ENCODE results near the gene SPEM2.
"Not testable (repeated sequence)": the region's sequence is repeated elsewhere in the genome, so short reads cannot be mapped to it uniquely, and the experiment has no call there.

Gene SPEM2

GRCh38 chr17:7443499-7444485 is 18.4 kb downstream of the SPEM2 start:
- DNase-seq, result no peak

GRCh38 chr17:7444682-7445618 is 19.5 kb downstream of the SPEM2 start, which contains the start of gene CHRNB1:
Gene CHRNB1, plus strand, starts transcription at chr17:7445061. Its CDS starts 67 bp downstream, at chr17:7445128.
- DNase-seq, result no peak

GRCh38 chr17:7445619-7445968 is 20.2 kb downstream of the SPEM2 start:
- no peak for DNase-seq

- DNase-seq, result no peak
These were observed 23.0 kb downstream of the SPEM2 start for GRCh38 chr17:7448461-7448860.

GRCh38 chr17:7459961-7460545 is 34.6 kb downstream of the SPEM2 start:
- DNase-seq, result no peak

- DNase-seq, result no peak
These were observed 35.6 kb downstream of the SPEM2 start for GRCh38 chr17:7460850-7461660.

GRCh38 chr17:7462474-7463371 is 37.3 kb downstream of the SPEM2 start:
- DNase-seq, result no peak

GRCh38 chr17:7463372-7463846 is 38.0 kb downstream of the SPEM2 start:
- no peak for DNase-seq

GRCh38 chr17:7464081-7464480 is 38.7 kb downstream of the SPEM2 start:
- no peak for DNase-seq

- DNase-seq, result no peak
These were observed 40.3 kb downstream of the SPEM2 start for GRCh38 chr17:7465597-7466275.

- DNase-seq, result no peak
These were observed 40.9 kb downstream of the SPEM2 start for GRCh38 chr17:7466318-7466638.

- DNase-seq, result no peak
These were observed 41.4 kb downstream of the SPEM2 start for GRCh38 chr17:7466639-7467341.

GRCh38 chr17:7467498-7467897 is 42.1 kb downstream of the SPEM2 start:
- no peak for DNase-seq

- no peak for DNase-seq
These were observed 42.9 kb downstream of the SPEM2 start for GRCh38 chr17:7468290-7468689.

- DNase-seq, result no peak
These were observed 43.5 kb downstream of the SPEM2 start for GRCh38 chr17:7468804-7469389.

- DNase-seq, result not testable (repeated sequence)
These were observed 44.4 kb downstream of the SPEM2 start for GRCh38 chr17:7469843-7470242.

GRCh38 chr17:7470457-7470973 is 45.1 kb downstream of the SPEM2 start:
- not testable (repeated sequence) for DNase-seq

- no peak for DNase-seq
These were observed 46.3 kb downstream of the SPEM2 start for GRCh38 chr17:7471729-7472128.

- DNase-seq, result not testable (repeated sequence)
These were observed 49.4 kb downstream of the SPEM2 start for GRCh38 chr17:7474767-7475166.

Data from stimulated activated CD4-positive, alpha-beta T cell treated with anti-CD3 and anti-CD28 coated beads, Interleukin-2, amount 100 ng/mL, for 48 hours (primary cell).